Stimulated activated naive CD8-positive, alpha-beta T cell treated with anti-CD3 and anti-CD28 coated beads, Interleukin-15, Interleukin-2, amounts not matched to agents 100 ng/mL and 50 ng/mL, for 24 hours (primary cell): ENCODE results near the gene DNAJA3.
A peak's percentile ranks its signal among the peaks of the same experiment; 100 is the strongest.

Source experiments
- H3K27ac Mint-ChIP-seq: one replicate; pipeline ENCODE4 v1.8.0; 2021; ENCODE audit warnings: mild to moderate bottlenecking, mixed read lengths
- H3K27me3 Mint-ChIP-seq: one replicate; pipeline ENCODE4 v1.8.0; 2021; ENCODE audit warnings: mixed read lengths
- H3K36me3 Mint-ChIP-seq: one replicate; pipeline ENCODE4 v1.8.0; 2021; ENCODE audit warnings: low read depth, mixed read lengths
- H3K4me1 Mint-ChIP-seq: one replicate; pipeline ENCODE4 v1.8.0; 2021; ENCODE audit warnings: low read depth, mixed read lengths
- H3K4me3 Mint-ChIP-seq: one replicate; pipeline ENCODE4 v1.8.0; 2021; ENCODE audit warnings: mild to moderate bottlenecking, mixed read lengths
- H3K9me3 Mint-ChIP-seq: one replicate; pipeline ENCODE4 v1.8.0; 2021; ENCODE audit warnings: mixed read lengths

DNAJA3 gene

GRCh38 chr16:4433228-4433627 is 7.6 kb downstream of the DNAJA3 start:
- Mint-ChIP-seq H3K9me3 (no peaks in the 10 kb centered on the region), H3K27me3 (no peaks in the 10 kb centered on the region), H3K4me1 (peaks cover 22% of the 10 kb centered on the region), H3K27ac (no peak overlapping the region), H3K4me3 (no peak overlapping the region), H3K36me3 (peaks cover 63% of the 10 kb centered on the region)

GRCh38 chr16:4433914-4434787 is 8.5 kb downstream of the DNAJA3 start:
- Mint-ChIP-seq H3K4me3 (no peak overlapping the region), H3K9me3 (no peaks in the 10 kb centered on the region), H3K4me1 (peaks cover 17% of the 10 kb centered on the region), H3K27ac (peak overlapping the region; percentile 0), H3K36me3 (peaks cover 64% of the 10 kb centered on the region), H3K27me3 (no peaks in the 10 kb centered on the region)

- peak overlapping the region; percentile 50 for H3K27ac Mint-ChIP-seq
- no peaks in the 10 kb centered on the region for H3K9me3 Mint-ChIP-seq
- H3K27me3 Mint-ChIP-seq: no peaks in the 10 kb centered on the region
- peaks cover 66% of the 10 kb centered on the region for H3K36me3 Mint-ChIP-seq
- no peak overlapping the region for H3K4me3 Mint-ChIP-seq
- peaks cover 12% of the 10 kb centered on the region for H3K4me1 Mint-ChIP-seq
Measured at GRCh38 chr16:4435337-4436067, 9.8 kb downstream of the DNAJA3 start.

- peaks cover 72% of the 10 kb centered on the region for H3K36me3 Mint-ChIP-seq
- H3K4me1 Mint-ChIP-seq: peaks cover 12% of the 10 kb centered on the region
- no peaks in the 10 kb centered on the region for H3K9me3 Mint-ChIP-seq
- no peaks in the 10 kb centered on the region for H3K27me3 Mint-ChIP-seq
- H3K4me3 Mint-ChIP-seq: no peak overlapping the region
- no peak overlapping the region for H3K27ac Mint-ChIP-seq
Measured at GRCh38 chr16:4437366-4437765, 11.7 kb downstream of the DNAJA3 start.

GRCh38 chr16:4442371-4442770 is 16.7 kb downstream of the DNAJA3 start:
- H3K4me3 Mint-ChIP-seq: no peak overlapping the region
- H3K36me3 Mint-ChIP-seq: peaks cover 78% of the 10 kb centered on the region
- H3K9me3 Mint-ChIP-seq: no peaks in the 10 kb centered on the region
- H3K27me3 Mint-ChIP-seq: no peaks in the 10 kb centered on the region
- H3K27ac Mint-ChIP-seq: no peak overlapping the region
- H3K4me1 Mint-ChIP-seq: no peaks in the 10 kb centered on the region

- Mint-ChIP-seq H3K4me3 (no peak overlapping the region), H3K4me1 (no peaks in the 10 kb centered on the region), H3K27me3 (no peaks in the 10 kb centered on the region), H3K9me3 (no peaks in the 10 kb centered on the region), H3K36me3 (peaks cover 79% of the 10 kb centered on the region), H3K27ac (no peak overlapping the region)
Measured at GRCh38 chr16:4443271-4443670, 17.6 kb downstream of the DNAJA3 start.

GRCh38 chr16:4443986-4444385 is 18.3 kb downstream of the DNAJA3 start:
- Mint-ChIP-seq H3K4me1 (no peaks in the 10 kb centered on the region), H3K36me3 (peaks cover 80% of the 10 kb centered on the region), H3K27me3 (no peaks in the 10 kb centered on the region), H3K4me3 (no peak overlapping the region), H3K9me3 (no peaks in the 10 kb centered on the region), H3K27ac (no peak overlapping the region)

- Mint-ChIP-seq H3K27ac (no peak overlapping the region), H3K4me3 (no peak overlapping the region), H3K27me3 (no peaks in the 10 kb centered on the region), H3K9me3 (no peaks in the 10 kb centered on the region), H3K36me3 (peaks cover 67% of the 10 kb centered on the region), H3K4me1 (no peaks in the 10 kb centered on the region)
Measured at GRCh38 chr16:4450430-4450829, 24.8 kb downstream of the DNAJA3 start.

GRCh38 chr16:4450931-4451519 is 25.4 kb downstream of the DNAJA3 start:
- Mint-ChIP-seq H3K27ac (peak overlapping the region; percentile 3), H3K4me1 (no peaks in the 10 kb centered on the region), H3K4me3 (no peak overlapping the region), H3K27me3 (no peaks in the 10 kb centered on the region), H3K36me3 (peaks cover 70% of the 10 kb centered on the region), H3K9me3 (no peaks in the 10 kb centered on the region)

- H3K27me3 Mint-ChIP-seq: no peaks in the 10 kb centered on the region
- no peak overlapping the region for H3K4me3 Mint-ChIP-seq
- H3K9me3 Mint-ChIP-seq: no peaks in the 10 kb centered on the region
- H3K27ac Mint-ChIP-seq: no peak overlapping the region
- H3K4me1 Mint-ChIP-seq: no peaks in the 10 kb centered on the region
- peaks cover 63% of the 10 kb centered on the region for H3K36me3 Mint-ChIP-seq
Measured at GRCh38 chr16:4452674-4453073, 27.0 kb downstream of the DNAJA3 start.

- Mint-ChIP-seq H3K36me3 (peaks cover 71% of the 10 kb centered on the region), H3K9me3 (no peaks in the 10 kb centered on the region), H3K27me3 (no peaks in the 10 kb centered on the region), H3K27ac (no peak overlapping the region), H3K4me3 (no peak overlapping the region), H3K4me1 (peaks cover 6% of the 10 kb centered on the region)
Measured at GRCh38 chr16:4454623-4455022, 29.0 kb downstream of the DNAJA3 start.

GRCh38 chr16:4455081-4455480 is 29.4 kb downstream of the DNAJA3 start:
- Mint-ChIP-seq H3K4me3 (no peak overlapping the region), H3K9me3 (no peaks in the 10 kb centered on the region), H3K4me1 (peaks cover 6% of the 10 kb centered on the region), H3K36me3 (peaks cover 68% of the 10 kb centered on the region), H3K27ac (no peak overlapping the region), H3K27me3 (no peaks in the 10 kb centered on the region)

GRCh38 chr16:4455951-4456350 is 30.3 kb downstream of the DNAJA3 start:
- H3K27ac Mint-ChIP-seq: no peak overlapping the region
- no peaks in the 10 kb centered on the region for H3K9me3 Mint-ChIP-seq
- peaks cover 6% of the 10 kb centered on the region for H3K4me1 Mint-ChIP-seq
- H3K27me3 Mint-ChIP-seq: no peaks in the 10 kb centered on the region
- no peak overlapping the region for H3K4me3 Mint-ChIP-seq
- H3K36me3 Mint-ChIP-seq: peaks cover 62% of the 10 kb centered on the region

- Mint-ChIP-seq H3K4me3 (no peak overlapping the region), H3K36me3 (peaks cover 44% of the 10 kb centered on the region), H3K4me1 (peaks cover 14% of the 10 kb centered on the region), H3K9me3 (no peaks in the 10 kb centered on the region), H3K27me3 (no peaks in the 10 kb centered on the region), H3K27ac (no peak overlapping the region)
Measured at GRCh38 chr16:4460936-4461249, 35.2 kb downstream of the DNAJA3 start.
